ENCODE data around the gene CLEC16A. TPM values are rescaled to one million over a fixed set of nuclear protein-coding genes. Genes with fewer than 3 reads are reported as not detected.

The CLEC16A gene
- total RNA-seq, 1 donor from 2014 or later: 7.8 TPM

DNA sequence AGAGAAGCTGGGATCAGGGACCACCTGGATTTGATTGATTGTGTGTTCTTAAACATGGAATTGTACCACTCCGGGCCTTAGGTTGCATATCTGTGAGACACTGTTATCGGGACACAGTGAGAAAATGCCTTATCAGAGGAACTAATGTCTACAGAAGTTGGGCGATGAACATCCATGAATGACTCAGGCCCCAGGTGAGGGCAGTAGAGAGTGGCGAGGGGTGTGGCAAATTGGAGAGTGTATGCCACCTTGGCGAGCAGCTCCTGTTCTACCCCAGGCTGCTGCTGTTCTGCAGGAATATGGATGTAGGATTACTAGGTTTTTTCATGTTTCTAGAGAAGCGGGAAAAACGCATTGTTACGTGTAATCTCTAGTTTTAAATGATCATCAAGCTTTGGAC, 38.8 kb downstream of the CLEC16A start:
- Histone ChIP-seq H3F3A (ENCODE audit: low read depth) (peaks cover 15% of the 10 kb centered on the region), H3K27me3 (no peaks in the 10 kb centered on the region), H4K20me1 (ENCODE audit: low read depth) (peaks cover under 1% of the 10 kb centered on the region), H3K9me3 (ENCODE audit: low read depth) (no peaks in the 10 kb centered on the region), H3K4me2 (no peak overlapping the region), H3K4me1 (peaks cover 30% of the 10 kb centered on the region), H3K36me3 (no peaks in the 10 kb centered on the region), H3K79me2 (ENCODE audit: low read depth) (no peaks in the 10 kb centered on the region), H3K9ac (no peak overlapping the region), H3K4me3 (no peak overlapping the region), H3K27ac (no peak overlapping the region), H2AFZ (replicated peaks) (no peak overlapping the region)
- no peak for DNase-seq (ENCODE audit: low spot score)
- no peak overlapping the region for H3K4me3 Mint-ChIP-seq
- peaks cover 10% of the 10 kb centered on the region for H3K36me3 Mint-ChIP-seq
- TF ChIP-seq, protein P1, sequence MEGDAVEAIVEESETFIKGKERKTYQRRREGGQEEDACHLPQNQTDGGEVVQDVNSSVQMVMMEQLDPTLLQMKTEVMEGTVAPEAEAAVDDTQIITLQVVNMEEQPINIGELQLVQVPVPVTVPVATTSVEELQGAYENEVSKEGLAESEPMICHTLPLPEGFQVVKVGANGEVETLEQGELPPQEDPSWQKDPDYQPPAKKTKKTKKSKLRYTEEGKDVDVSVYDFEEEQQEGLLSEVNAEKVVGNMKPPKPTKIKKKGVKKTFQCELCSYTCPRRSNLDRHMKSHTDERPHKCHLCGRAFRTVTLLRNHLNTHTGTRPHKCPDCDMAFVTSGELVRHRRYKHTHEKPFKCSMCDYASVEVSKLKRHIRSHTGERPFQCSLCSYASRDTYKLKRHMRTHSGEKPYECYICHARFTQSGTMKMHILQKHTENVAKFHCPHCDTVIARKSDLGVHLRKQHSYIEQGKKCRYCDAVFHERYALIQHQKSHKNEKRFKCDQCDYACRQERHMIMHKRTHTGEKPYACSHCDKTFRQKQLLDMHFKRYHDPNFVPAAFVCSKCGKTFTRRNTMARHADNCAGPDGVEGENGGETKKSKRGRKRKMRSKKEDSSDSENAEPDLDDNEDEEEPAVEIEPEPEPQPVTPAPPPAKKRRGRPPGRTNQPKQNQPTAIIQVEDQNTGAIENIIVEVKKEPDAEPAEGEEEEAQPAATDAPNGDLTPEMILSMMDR (IDR thresholded peaks at IDR 0.05): no peak
- TF ChIP-seq EZH2 (IDR thresholded peaks at IDR 0.05) (no peak), EZH2phosphoT487 (IDR thresholded peaks at IDR 0.05) (no peak)
- no peaks in the 10 kb centered on the region for H3K9me3 Mint-ChIP-seq
- peaks cover 35% of the 10 kb centered on the region for H3K4me1 Mint-ChIP-seq
- no peak overlapping the region for H3K27ac Mint-ChIP-seq
- H3K27me3 Mint-ChIP-seq (ENCODE audit: insufficient read depth, low read depth): peaks cover 10% of the 10 kb centered on the region

DNA sequence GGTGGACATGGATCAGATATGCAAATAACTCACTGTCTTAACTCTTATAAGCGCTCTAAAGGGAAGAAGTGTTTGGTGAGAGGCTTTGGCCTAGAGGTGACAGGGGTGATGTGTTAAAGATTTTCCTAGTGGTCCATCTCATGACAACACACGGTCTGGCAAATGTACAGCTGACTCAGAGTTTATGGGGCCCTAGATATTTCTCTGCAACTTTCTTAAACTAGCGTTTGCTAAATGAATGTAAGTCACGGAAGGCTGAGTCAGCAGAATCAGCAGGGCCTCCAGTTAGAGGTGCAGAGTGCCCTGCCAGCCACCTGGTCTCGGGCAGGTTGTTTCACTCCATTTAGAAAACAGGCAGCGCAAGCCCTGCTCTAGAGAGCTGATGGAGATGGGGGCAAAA, 40.1 kb downstream of the CLEC16A start:
- Histone ChIP-seq H3K27ac (no peak overlapping the region), H3K9ac (no peak overlapping the region), H3K36me3 (no peaks in the 10 kb centered on the region), H2AFZ (replicated peaks) (no peak overlapping the region), H3K4me2 (no peak overlapping the region), H3K4me1 (peaks cover 18% of the 10 kb centered on the region), H3F3A (ENCODE audit: low read depth) (peaks cover 7% of the 10 kb centered on the region), H3K79me2 (ENCODE audit: low read depth) (no peaks in the 10 kb centered on the region), H3K9me3 (ENCODE audit: low read depth) (no peaks in the 10 kb centered on the region), H3K4me3 (no peak overlapping the region), H3K27me3 (no peaks in the 10 kb centered on the region), H4K20me1 (ENCODE audit: low read depth) (peaks cover 3% of the 10 kb centered on the region)
- no peak overlapping the region for H3K4me3 Mint-ChIP-seq
- peaks cover 21% of the 10 kb centered on the region for H3K4me1 Mint-ChIP-seq
- no peak for DNase-seq (ENCODE audit: low spot score)
- H3K9me3 Mint-ChIP-seq: no peaks in the 10 kb centered on the region
- H3K27me3 Mint-ChIP-seq (ENCODE audit: insufficient read depth, low read depth): peaks cover 7% of the 10 kb centered on the region
- TF ChIP-seq EZH2 (IDR thresholded peaks at IDR 0.05) (no peak), EZH2phosphoT487 (IDR thresholded peaks at IDR 0.05) (no peak)
- TF ChIP-seq, protein P1 (IDR thresholded peaks at IDR 0.05): no peak
- peaks cover 10% of the 10 kb centered on the region for H3K36me3 Mint-ChIP-seq
- H3K27ac Mint-ChIP-seq: peak overlapping the region; percentile 23

DNA sequence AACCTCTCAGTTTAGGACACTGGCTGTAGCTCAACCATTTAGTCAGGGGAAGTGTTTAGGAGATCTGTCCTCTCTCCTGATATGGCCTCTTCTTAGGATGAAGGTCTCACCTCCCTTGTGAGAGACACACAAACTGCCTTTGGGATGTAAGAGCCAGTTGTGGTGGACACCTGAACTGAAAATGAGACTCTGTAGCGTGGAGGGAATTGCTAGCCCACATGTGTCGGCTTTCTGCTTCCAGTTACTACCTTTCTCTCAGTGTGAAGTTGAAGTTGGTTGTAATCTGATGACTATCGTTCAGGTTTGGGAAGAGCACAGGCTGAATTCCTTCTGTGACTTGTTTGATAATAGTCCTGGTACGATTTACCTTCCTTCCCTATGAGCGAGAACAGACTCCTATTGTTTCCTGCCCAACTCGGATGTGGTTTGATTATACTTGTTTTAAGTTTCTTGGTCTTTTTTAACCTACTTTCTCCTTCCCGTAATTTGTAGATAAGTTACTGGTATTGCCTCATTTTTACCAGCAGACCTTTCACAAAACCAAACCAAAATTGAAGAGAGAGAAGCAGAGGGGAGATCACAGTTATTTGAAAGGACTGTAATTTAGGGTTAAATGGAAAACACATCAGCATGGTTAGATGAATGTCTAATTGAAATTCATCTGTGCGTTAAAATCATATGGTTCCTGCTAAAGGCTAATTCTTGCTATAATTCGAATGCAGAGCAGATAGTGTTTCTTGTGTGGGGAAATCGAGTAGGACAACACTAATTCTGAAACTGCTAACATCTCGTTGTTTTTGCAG, 43.2 kb downstream of the CLEC16A start:
- DNase-seq (ENCODE audit: low spot score): no peak
- H3K4me3 ChIP-seq: no peak overlapping the region

More for the DNA sequence above, 43.2 kb downstream of the CLEC16A start:
- no peak overlapping the region for H2AFZ ChIP-seq (replicated peaks)
- H4K20me1 ChIP-seq (ENCODE audit: low read depth): peaks cover 3% of the 10 kb centered on the region
- Mint-ChIP-seq H3K4me1 (peaks cover 29% of the 10 kb centered on the region), H3K27ac (no peak overlapping the region), H3K4me3 (no peak overlapping the region), H3K27me3 (ENCODE audit: insufficient read depth, low read depth) (peaks cover 5% of the 10 kb centered on the region), H3K9me3 (no peaks in the 10 kb centered on the region), H3K36me3 (peaks cover 14% of the 10 kb centered on the region)
- no peaks in the 10 kb centered on the region for H3K9me3 ChIP-seq (ENCODE audit: low read depth)
- H3K36me3 ChIP-seq: no peaks in the 10 kb centered on the region
- TF ChIP-seq, protein P1 (IDR thresholded peaks at IDR 0.05): no peak
- TF ChIP-seq EZH2phosphoT487 (IDR thresholded peaks at IDR 0.05) (no peak), EZH2 (IDR thresholded peaks at IDR 0.05) (no peak)
- no peaks in the 10 kb centered on the region for H3F3A ChIP-seq (ENCODE audit: low read depth)
- H3K27ac ChIP-seq: no peak overlapping the region
- no peaks in the 10 kb centered on the region for H3K79me2 ChIP-seq (ENCODE audit: low read depth)
- no peaks in the 10 kb centered on the region for H3K27me3 ChIP-seq
- no peak overlapping the region for H3K9ac ChIP-seq
- peaks cover 3% of the 10 kb centered on the region for H3K4me1 ChIP-seq
- H3K4me2 ChIP-seq: no peak overlapping the region
